ENCODE data around the gene NOP53. TPM values are rescaled to one million over a fixed set of nuclear protein-coding genes. Genes with fewer than 3 reads are reported as not detected.

NOP53 gene
- total and polyA plus RNA-seq, 9 of the 15 experiments (the other 6 are each of a cell fraction or from before 2014, with no cell fraction given): 6.5 to 274 (median 145) TPM

- 79% methylated on average over 7 of the region's 8 CpGs for WGBS (ENCODE audit: insufficient coverage, low coverage, missing lambda C conversion rate)
- ATAC-seq (no peak), DNase-seq (ENCODE audit: extremely low read depth in 1 of 4, low spot score in 3 of 4) (no peak), FAIRE-seq (no peak)
- no peak overlapping the region for H3K4me3 ChIP-seq
- in situ Hi-C loops (cut with MboI) (loop anchor here (5.0 kb wide), 1 partner anchor 259 kb away; no protein-coding TSS in a partner anchor), intact Hi-C loops (cut with micrococcal nuclease) (loop anchor here (5.0 to 10.0 kb wide), 3 partner anchors 94 to 402 kb away; partner anchors contain the start of gene NAPA)
- H3K4me1 ChIP-seq (replicated peaks in 1 of 2; ENCODE audit: control insufficient read depth in 2 of 2, insufficient read depth in 2 of 2, low read length in 2 of 2): peaks cover 0 to 24% of the 10 kb centered on the region in 2 experiments; a peak in 2 of 5 replicates
- no peak overlapping the region for H3K4me2 ChIP-seq (ENCODE audit: insufficient read depth, low read length)
- no peak overlapping the region for H3K27ac ChIP-seq (ENCODE audit: extremely low read depth, low read depth, low read length)
- H3K9me1 ChIP-seq (ENCODE audit: control insufficient read depth, insufficient read depth, low read length): no peaks in the 10 kb centered on the region
- ChIA-PET CTCF (ENCODE audit: low intra/inter-chr PET ratio) (interaction anchor here (0.8 to 5.6 kb wide), 2 partner anchors 11 to 260 kb away, joined by 3 to 79 read pairs; no protein-coding TSS in a partner anchor), POLR2A (interaction anchor here (1.2 kb wide), 1 partner anchor 12 kb away, joined by 4 read pairs; no protein-coding TSS in a partner anchor)
- H4K20me1 ChIP-seq (replicated peaks; ENCODE audit: control insufficient read depth, insufficient read depth, low read length): no peaks in the 10 kb centered on the region
- no peak for TF ChIP-seq CHAMP1 (IDR thresholded peaks at IDR 0.05)
- 0 out of 2 replicates have a peak, but pooled peaks have one; percentile 7 for TF ChIP-seq EGR1 (conservative IDR thresholded peaks at IDR 0.05)
- no peaks in the 10 kb centered on the region for H3K27me3 ChIP-seq (ENCODE audit: control insufficient read depth in 2 of 2, insufficient read depth in 2 of 2, low read length in 2 of 2)
- H3K79me2 ChIP-seq (ENCODE audit: control insufficient read depth, insufficient read depth, low read length): no peaks in the 10 kb centered on the region
- no TSS peak for BruUV-seq (replicated peaks)
- peaks cover 23% of the 10 kb centered on the region; the same call in 2 of the 3 replicates for H3K36me3 ChIP-seq (ENCODE audit: control insufficient read depth, insufficient read depth, low read length)
- H2AFZ ChIP-seq (ENCODE audit: low read depth, low read length): no peak overlapping the region
- no peaks in the 10 kb centered on the region for H3K9me3 ChIP-seq (replicated peaks; ENCODE audit: control insufficient read depth, insufficient read depth, low read depth, low read length)
- 0 out of 4 replicates have a peak overlapping the region, but pooled peaks of 1 of the 2 experiments have one; percentile 17 for H3K9ac ChIP-seq (ENCODE audit: insufficient read depth in 1 of 2, low read depth in 2 of 2, low read length in 2 of 2)
Observed at GRCh38 chr19:47696635-47697034, 48.7 kb upstream of the NOP53 start.
